ENCODE data around the gene TECTA. TPM values are rescaled to one million over a fixed set of nuclear protein-coding genes. Genes with fewer than 3 reads are reported as not detected.
"Not testable (repeated sequence)": the region's sequence is repeated elsewhere in the genome, so short reads cannot be mapped to it uniquely, and the experiment has no call there.

TECTA gene
- total RNA-seq, 2 experiments from 2014 or later, result 0.22 to 0.42 TPM

DNA sequence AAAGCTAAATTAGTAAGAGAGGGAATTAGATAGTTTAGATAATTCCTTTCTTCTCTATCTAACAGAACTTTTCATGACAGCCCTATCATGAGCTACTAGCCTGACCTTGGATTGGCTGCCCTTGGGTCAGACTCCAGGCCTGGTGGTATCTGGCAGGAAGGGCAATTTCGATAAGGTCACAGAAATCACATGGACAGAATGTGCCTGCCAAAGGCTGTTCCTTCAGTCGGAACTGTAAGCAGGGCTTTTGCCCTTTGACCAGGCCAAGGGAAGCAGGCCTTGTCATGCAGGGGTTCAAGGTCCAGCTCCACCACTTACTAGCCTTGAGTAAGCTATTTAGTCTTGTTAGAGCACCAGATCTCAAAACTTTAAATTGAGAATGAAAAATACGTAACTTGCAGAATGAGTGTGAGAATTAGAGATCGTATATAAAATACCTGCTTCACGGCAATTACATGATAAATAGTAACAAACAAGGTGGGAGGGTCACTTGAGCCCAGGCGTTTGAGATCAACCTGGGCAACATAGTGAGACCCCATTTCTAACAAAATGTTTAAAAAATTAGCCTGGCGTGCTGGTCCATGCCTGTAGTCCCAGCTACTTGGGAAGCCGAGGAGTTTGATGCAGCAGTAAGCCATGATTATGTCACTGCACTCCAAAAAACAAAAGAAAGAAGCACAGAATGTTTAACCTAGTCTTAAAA lies 130.7 kb downstream of the TECTA start:
- Histone ChIP-seq H3K36me3 (ENCODE audit: insufficient read depth, low read length) (no peaks in the 10 kb centered on the region), H3K27me3 (ENCODE audit: control insufficient read depth in 1 of 2, insufficient read depth in 2 of 2, low read length in 2 of 2) (peaks cover 11 to 18% of the 10 kb centered on the region in 2 experiments), H3K4me3 (ENCODE audit: low read length) (no peak overlapping the region), H3K4me1 (ENCODE audit: insufficient read depth, low read length) (no peaks in the 10 kb centered on the region), H3K27ac (ENCODE audit: low read depth in 1 of 2, low read length in 2 of 2) (no peak overlapping the region), H3K9me3 (ENCODE audit: control insufficient read depth in 1 of 2, insufficient read depth in 1 of 2, low read length in 2 of 2) (peaks cover 0 to 3% of the 10 kb centered on the region in 2 experiments)
- DNase-seq (no peak), ATAC-seq (ENCODE audit: poor library complexity) (no peak)
- CTCF ChIA-PET, result no interaction called here
- H3K36me3 Mint-ChIP-seq (ENCODE audit: low read depth), result no peaks in the 10 kb centered on the region
- peaks cover 61% of the 10 kb centered on the region for H3K27me3 Mint-ChIP-seq
- intact Hi-C loops (cut with DNase I, micrococcal nuclease), result no loop called here
- H3K9me3 Mint-ChIP-seq, result no peaks in the 10 kb centered on the region
- H3K4me3 Mint-ChIP-seq, result no peak overlapping the region
- TF ChIP-seq, protein P1, sequence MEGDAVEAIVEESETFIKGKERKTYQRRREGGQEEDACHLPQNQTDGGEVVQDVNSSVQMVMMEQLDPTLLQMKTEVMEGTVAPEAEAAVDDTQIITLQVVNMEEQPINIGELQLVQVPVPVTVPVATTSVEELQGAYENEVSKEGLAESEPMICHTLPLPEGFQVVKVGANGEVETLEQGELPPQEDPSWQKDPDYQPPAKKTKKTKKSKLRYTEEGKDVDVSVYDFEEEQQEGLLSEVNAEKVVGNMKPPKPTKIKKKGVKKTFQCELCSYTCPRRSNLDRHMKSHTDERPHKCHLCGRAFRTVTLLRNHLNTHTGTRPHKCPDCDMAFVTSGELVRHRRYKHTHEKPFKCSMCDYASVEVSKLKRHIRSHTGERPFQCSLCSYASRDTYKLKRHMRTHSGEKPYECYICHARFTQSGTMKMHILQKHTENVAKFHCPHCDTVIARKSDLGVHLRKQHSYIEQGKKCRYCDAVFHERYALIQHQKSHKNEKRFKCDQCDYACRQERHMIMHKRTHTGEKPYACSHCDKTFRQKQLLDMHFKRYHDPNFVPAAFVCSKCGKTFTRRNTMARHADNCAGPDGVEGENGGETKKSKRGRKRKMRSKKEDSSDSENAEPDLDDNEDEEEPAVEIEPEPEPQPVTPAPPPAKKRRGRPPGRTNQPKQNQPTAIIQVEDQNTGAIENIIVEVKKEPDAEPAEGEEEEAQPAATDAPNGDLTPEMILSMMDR (IDR thresholded peaks at IDR 0.05), result no peak
- POLR2A ChIA-PET, result no interaction called here
- no peak overlapping the region for H3K27ac Mint-ChIP-seq
- no peaks in the 10 kb centered on the region for H3K4me1 Mint-ChIP-seq (ENCODE audit: low read depth)

GRCh38 chr11:121235057-121235456 lies 134.0 kb downstream of the TECTA start:
- no peak overlapping the region for H3K27ac Mint-ChIP-seq
- ATAC-seq (ENCODE audit: poor library complexity), result no peak
- POLR2A ChIA-PET, result no interaction called here
- intact Hi-C loops (cut with DNase I, micrococcal nuclease), result no loop called here
- no peaks in the 10 kb centered on the region for H3K4me1 ChIP-seq (ENCODE audit: insufficient read depth, low read length)
- TF ChIP-seq, protein P1 (IDR thresholded peaks at IDR 0.05), result no peak
- H3K27me3 ChIP-seq (ENCODE audit: control insufficient read depth in 1 of 2, insufficient read depth in 2 of 2, low read length in 2 of 2), result peaks cover 14 to 15% of the 10 kb centered on the region in 2 experiments
- no peak overlapping the region for H3K4me3 Mint-ChIP-seq
- no peaks in the 10 kb centered on the region for H3K9me3 Mint-ChIP-seq
- no peak overlapping the region for H3K27ac ChIP-seq (ENCODE audit: low read depth in 1 of 2, low read length in 2 of 2)
- no peak overlapping the region for H3K4me3 ChIP-seq (ENCODE audit: low read length)
- no peaks in the 10 kb centered on the region for H3K36me3 ChIP-seq (ENCODE audit: insufficient read depth, low read length)
- no peaks in the 10 kb centered on the region for H3K9me3 ChIP-seq (ENCODE audit: control insufficient read depth in 1 of 2, insufficient read depth in 1 of 2, low read length in 2 of 2)
- no peak for DNase-seq
- CTCF ChIA-PET, result no interaction called here
- no peaks in the 10 kb centered on the region for H3K36me3 Mint-ChIP-seq (ENCODE audit: low read depth)
- H3K4me1 Mint-ChIP-seq (ENCODE audit: low read depth), result peaks cover 6% of the 10 kb centered on the region
- H3K27me3 Mint-ChIP-seq, result peaks cover 63% of the 10 kb centered on the region

GRCh38 chr11:121236115-121237001 lies 135.3 kb downstream of the TECTA start:
- peaks cover 6% of the 10 kb centered on the region for H3K4me1 Mint-ChIP-seq (ENCODE audit: low read depth)
- H3K27ac Mint-ChIP-seq, result no peak overlapping the region
- CTCF ChIA-PET, result no interaction called here

DNA sequence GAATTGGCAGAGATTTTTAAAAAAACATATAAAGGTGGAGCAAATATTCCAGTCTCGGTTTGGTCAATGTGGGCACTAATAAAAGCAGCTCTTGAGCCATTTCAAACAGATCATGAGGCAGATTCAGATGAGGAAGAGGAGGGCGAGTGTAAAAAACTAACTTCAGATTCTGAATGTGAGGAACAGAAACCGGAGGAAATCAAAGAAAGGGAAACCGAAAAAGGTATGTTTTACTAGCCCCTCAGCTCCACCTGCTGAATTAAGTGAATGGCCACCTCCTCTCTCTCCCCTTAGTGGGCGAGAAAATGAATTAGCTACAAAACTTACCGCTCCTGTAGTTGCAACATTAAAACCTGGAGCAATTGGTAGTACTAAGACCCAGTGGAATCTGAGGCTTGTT lies 136.2 kb downstream of the TECTA start:
- H3K27ac Mint-ChIP-seq; ATAC-seq (ENCODE audit: poor library complexity); CTCF ChIA-PET; H3K36me3 Mint-ChIP-seq (ENCODE audit: low read depth); H3K4me3 Mint-ChIP-seq; H3K9me3 ChIP-seq (ENCODE audit: control insufficient read depth in 1 of 2, insufficient read depth in 1 of 2, low read length in 2 of 2); H3K4me1 ChIP-seq (ENCODE audit: insufficient read depth, low read length); POLR2A ChIA-PET; intact Hi-C loops (cut with DNase I, micrococcal nuclease); H3K4me1 Mint-ChIP-seq (ENCODE audit: low read depth); H3K27ac ChIP-seq (ENCODE audit: low read depth in 1 of 2, low read length in 2 of 2); H3K36me3 ChIP-seq (ENCODE audit: insufficient read depth, low read length); H3K9me3 Mint-ChIP-seq: not testable (repeated sequence)
- peaks cover 47% of the 10 kb centered on the region for H3K27me3 Mint-ChIP-seq
- peak in 1 of 14 experiments; percentile 13 for DNase-seq
- H3K4me3 ChIP-seq (ENCODE audit: low read length), result peak overlapping the region; percentile 5
- peaks cover 6 to 15% of the 10 kb centered on the region in 2 experiments for H3K27me3 ChIP-seq (ENCODE audit: control insufficient read depth in 1 of 2, insufficient read depth in 2 of 2, low read length in 2 of 2)

More at GRCh38 chr11:121236115-121237001, 135.3 kb downstream of the TECTA start:
- Histone ChIP-seq H3K4me3 (ENCODE audit: low read length) (no peak overlapping the region), H3K9me3 (ENCODE audit: control insufficient read depth in 1 of 2, insufficient read depth in 1 of 2, low read length in 2 of 2) (peaks cover 0 to 2% of the 10 kb centered on the region in 2 experiments), H3K36me3 (ENCODE audit: insufficient read depth, low read length) (no peaks in the 10 kb centered on the region), H3K27ac (ENCODE audit: low read depth in 1 of 2, low read length in 2 of 2) (no peak overlapping the region), H3K4me1 (ENCODE audit: insufficient read depth, low read length) (no peaks in the 10 kb centered on the region), H3K27me3 (ENCODE audit: control insufficient read depth in 1 of 2, insufficient read depth in 2 of 2, low read length in 2 of 2) (peaks cover 8 to 15% of the 10 kb centered on the region in 2 experiments)
- TF ChIP-seq, protein P1 (IDR thresholded peaks at IDR 0.05), result no peak
- no peaks in the 10 kb centered on the region for H3K36me3 Mint-ChIP-seq (ENCODE audit: low read depth)
- peaks cover 55% of the 10 kb centered on the region for H3K27me3 Mint-ChIP-seq
- no peak overlapping the region for H3K4me3 Mint-ChIP-seq
- POLR2A ChIA-PET, result no interaction called here
- no peak for ATAC-seq (ENCODE audit: poor library complexity)
- no peaks in the 10 kb centered on the region for H3K9me3 Mint-ChIP-seq
- DNase-seq, result no peak
- intact Hi-C loops (cut with DNase I, micrococcal nuclease), result no loop called here

All from CD4-positive, alpha-beta T cell (primary cell).